GM19395 (cell line): Measurements from ENCODE around the gene PTPRN2.

Experiments used
- ATAC-seq: cut with Tn5 transposase; IDR thresholded peaks from one replicate; pipeline ENCODE4 v1.9.1; 2021; ENCODE audit warnings: mild to moderate bottlenecking, moderate library complexity; ENCODE audit not compliant: unreplicated experiment

PTPRN2 gene

DNA sequence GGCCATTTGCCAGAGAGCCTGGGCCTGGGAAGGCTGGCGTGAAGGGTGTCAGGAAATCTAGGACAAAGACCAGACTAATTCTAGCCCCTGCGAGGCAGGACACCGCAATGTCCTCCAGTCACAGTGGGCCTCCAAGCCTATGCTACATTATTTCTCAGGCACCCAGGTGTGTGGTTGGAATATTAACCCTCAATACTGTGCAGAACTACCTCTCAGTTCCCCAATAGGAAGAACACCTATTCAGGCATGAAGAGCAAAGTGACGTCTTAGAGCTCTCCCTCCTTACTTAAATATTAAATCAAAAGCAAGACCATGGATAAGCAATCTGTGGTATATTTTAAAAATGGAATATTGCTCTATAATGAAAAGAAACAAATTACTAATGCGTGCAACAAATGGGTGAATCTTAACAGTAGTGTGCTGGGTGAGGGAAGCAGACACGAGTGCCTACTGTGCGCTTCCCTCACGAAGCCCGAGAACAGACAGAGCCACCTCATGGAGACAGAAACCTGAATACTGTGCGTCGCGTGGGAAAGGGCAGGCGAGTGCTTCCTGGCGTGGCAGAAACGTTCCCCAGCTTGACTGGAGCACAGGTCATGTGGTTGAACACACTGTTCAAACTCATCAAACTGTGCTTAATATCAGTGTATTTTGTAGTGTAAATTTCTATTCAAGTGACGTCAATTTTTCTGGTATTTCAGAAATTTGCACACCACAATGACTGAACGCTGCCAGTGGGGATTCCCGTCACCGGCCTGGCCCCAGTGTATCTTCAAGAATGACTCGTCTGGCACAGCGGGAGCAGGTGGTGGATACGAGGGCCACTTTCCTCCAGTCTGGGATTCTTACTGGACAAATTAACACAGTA, 15.5 kb upstream of the PTPRN2 start:
- ATAC-seq, result peak; percentile 56

- no peak for ATAC-seq
Measured at GRCh38 chr7:158602041-158602440, 14.4 kb upstream of the PTPRN2 start.

- ATAC-seq, result no peak
Measured at GRCh38 chr7:158601090-158601489, 13.5 kb upstream of the PTPRN2 start.

GRCh38 chr7:158596745-158597144, 9.1 kb upstream of the PTPRN2 start:
- ATAC-seq, result no peak

- ATAC-seq, result no peak
Measured at GRCh38 chr7:158596309-158596708, 8.7 kb upstream of the PTPRN2 start.

- no peak for ATAC-seq
Measured at GRCh38 chr7:158595068-158595467, 7.4 kb upstream of the PTPRN2 start.

DNA sequence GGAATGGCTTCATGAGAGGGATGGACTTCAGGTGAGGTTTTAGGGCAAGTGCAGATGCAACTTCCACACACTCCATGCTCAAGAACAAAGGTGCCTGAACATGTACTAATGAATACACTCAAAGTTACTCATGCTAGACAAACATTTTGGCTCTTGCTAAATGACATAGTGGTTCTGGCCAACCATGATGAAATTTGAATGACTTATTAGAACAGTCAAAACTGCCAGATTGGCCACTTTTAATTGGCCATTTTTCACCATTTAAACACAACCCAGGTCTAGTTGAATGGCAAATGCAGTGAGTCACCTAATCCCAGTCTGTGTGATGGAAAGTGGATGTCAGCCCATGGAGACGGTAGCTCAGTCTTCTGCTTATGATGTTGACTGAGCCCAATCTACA, 4.9 kb upstream of the PTPRN2 start:
- ATAC-seq, result no peak

DNA sequence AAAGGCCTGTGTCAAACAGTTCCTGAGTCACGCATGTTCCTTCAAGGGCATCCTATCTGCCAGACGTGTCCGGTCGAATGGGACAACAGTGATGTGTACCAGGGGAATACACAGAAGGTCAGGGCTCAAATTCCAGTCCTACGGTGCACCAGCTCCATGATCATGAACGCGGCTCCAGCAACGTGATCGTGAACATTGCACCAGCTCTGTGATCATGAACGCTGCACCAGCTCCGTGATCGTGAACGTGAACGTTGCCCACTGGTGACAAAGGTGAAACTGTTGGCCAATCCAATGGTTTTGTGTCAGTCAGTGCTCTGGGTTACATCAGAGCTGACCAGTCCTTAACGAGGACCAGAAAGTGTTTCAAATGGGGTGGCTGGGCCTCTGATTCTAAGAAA, 4.3 kb upstream of the PTPRN2 start:
- no peak for ATAC-seq

DNA sequence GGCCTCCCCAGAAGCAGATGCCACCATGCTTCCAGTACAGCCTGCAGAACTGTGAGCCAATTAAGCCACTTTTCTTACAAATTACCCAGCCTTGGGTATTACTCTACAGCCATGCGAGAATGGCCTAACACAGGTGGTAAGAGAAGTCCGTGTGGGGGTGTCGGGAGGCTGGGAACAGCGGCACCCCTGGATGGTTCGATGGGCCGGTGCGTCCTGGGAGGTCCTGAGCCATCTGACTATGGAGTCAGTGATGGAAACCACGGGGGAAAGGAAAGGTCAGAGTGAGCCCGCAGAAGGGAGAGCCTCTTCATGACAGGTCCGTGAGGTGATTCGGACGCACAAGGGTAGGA, 2.5 kb upstream of the PTPRN2 start:
- ATAC-seq, result no peak

- no peak for ATAC-seq
Measured at GRCh38 chr7:158589653-158590052, 2.0 kb upstream of the PTPRN2 start.

DNA sequence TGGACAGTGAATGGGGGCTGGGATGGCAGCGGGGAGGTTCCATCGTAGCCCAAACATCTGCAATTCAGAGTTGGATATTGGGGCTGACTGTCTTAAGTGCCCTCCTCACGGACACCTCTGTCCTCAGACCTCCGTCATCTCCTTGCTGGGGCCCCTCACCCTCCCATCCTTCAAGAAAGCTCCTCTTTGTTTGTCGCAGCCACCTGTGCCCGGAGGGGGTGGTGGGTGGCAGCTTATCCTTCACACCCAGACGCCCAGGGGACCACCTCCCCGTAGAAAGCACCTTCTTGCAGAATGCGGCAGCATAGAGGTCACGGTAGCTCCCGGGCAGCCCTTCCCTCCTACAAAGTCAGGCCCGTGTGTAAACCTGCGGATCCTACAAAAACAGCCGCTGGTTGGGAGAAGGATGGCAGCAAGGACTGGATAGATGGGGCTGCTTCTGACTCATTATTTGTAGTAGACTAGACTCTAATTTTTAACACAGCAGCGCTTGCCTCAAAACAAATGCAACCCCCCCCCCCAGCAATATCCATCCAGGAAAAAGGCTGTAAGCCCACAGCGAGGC, 1.3 kb upstream of the PTPRN2 start:
- no peak for ATAC-seq

- ATAC-seq, result no peak
Measured at GRCh38 chr7:158588085-158588877, 658 bp upstream of the PTPRN2 start.

GRCh38 chr7:158586499-158587161, 993 bp downstream of the PTPRN2 start:
- ATAC-seq, result no peak

GRCh38 chr7:158585721-158586498, 1.7 kb downstream of the PTPRN2 start:
- no peak for ATAC-seq

DNA sequence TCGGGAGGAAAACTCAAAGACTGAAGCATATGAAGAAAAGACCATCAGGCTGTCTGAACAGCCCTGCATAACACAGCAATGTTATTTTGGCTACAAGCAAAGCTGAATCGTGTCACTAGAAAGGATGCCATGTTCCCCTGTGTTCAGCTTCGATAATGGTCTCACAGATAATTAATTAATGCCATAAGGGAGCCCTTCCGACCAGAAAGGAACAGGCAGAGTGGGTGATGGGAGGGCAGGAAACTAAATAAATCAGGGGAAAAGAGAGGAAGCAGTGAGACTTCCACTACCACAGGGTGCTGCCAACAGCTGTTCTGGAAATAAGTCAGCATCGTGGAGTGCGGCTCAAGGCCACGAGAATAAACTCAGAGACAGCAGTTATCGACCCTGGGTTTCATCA, 3.2 kb downstream of the PTPRN2 start:
- no peak for ATAC-seq

- ATAC-seq, result no peak
Measured at GRCh38 chr7:158583810-158584209, 3.8 kb downstream of the PTPRN2 start.

- no peak for ATAC-seq
Measured at GRCh38 chr7:158583143-158583542, 4.5 kb downstream of the PTPRN2 start.

DNA sequence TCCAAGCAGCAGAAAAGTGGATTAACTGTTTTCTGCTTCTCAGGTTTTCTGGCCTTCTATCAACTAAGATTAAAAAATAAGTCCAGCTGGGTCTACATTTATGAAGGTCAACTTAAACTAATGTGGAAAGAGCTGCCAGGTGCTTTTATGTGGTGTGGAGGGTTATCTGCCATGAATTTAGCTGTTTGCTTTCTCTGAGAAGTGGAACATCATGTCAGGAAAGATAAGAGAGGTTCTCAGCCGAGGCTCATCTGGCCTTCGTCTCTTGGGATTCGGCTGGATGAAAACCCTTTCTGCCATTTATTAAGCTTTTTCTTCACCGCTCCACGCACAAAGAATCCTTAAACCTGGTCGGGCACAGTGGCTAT, 5.5 kb downstream of the PTPRN2 start:
- ATAC-seq, result no peak

DNA sequence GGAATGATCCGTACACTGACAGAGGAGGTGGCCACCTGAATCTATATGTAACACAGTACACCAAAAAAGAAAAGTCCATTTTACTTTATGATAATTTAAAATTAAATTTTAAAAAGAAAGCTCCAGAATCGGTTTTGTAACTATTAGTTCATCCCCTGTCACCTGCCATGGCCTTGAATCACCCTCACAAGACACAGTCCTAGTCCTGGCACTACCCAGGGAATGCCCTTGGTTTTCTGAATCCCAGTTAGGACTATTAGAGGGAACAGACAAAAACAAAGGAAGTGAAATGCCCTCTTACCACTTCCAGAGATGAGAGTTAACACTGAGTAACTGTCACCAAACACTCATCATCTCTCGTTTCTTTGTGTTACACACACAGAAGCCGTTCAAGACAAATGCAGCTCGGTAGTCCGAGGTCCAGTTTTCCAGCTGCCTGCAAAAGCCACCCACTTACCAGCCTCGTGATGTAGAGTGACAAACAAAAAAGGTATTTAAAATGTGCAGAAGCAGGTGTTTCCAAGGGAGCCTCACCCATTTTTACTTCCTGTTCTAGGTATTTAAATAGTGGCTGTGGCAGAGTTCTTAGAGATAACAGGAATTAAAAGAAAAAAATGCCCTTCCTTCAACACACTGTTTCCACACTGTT, 6.1 kb downstream of the PTPRN2 start:
- ATAC-seq, result no peak
